KMS-11 (cell line): ENCODE data around the gene CRHBP.

Experiments used
- H2AFZ ChIP-seq: fragments of 200-600 bp; sonication (generic); 2 replicates; pipeline ENCODE4 v1.6.1; 2016; ENCODE audit warnings: antibody characterized with exemption, mixed run types, low read depth
- H3K27ac ChIP-seq: fragments of 200-600 bp; sonication (generic); 2 replicates; pipeline ENCODE4 v1.6.1; 2016; ENCODE audit warnings: mild to moderate bottlenecking, mixed run types
- H3K27me3 ChIP-seq: fragments of 200-600 bp; sonication (generic); 2 replicates; pipeline ENCODE4 v1.6.1; 2017; ENCODE audit warnings: mild to moderate bottlenecking, low read depth, mixed run types, moderate library complexity; ENCODE audit not compliant: insufficient read depth
- H3K36me3 ChIP-seq: fragments of 200-600 bp; sonication (generic); 2 replicates; pipeline ENCODE4 v1.6.1; 2017; ENCODE audit warnings: mild to moderate bottlenecking, mixed run types; ENCODE audit not compliant: insufficient read depth
- H3K4me1 ChIP-seq: fragments of 200-600 bp; sonication (generic); 2 replicates; pipeline ENCODE4 v1.6.1; 2016; ENCODE audit warnings: mild to moderate bottlenecking, low read depth, mixed run types; ENCODE audit not compliant: poor library complexity, severe bottlenecking
- H3K4me2 ChIP-seq: fragments of 200-600 bp; sonication (generic); 2 replicates; pipeline ENCODE4 v1.7.0; 2016; ENCODE audit warnings: mild to moderate bottlenecking, mixed run types
- H3K4me3 ChIP-seq: fragments of 200-600 bp; sonication (generic); IDR thresholded peaks from 2 replicates; pipeline ENCODE4 v1.6.1; 2017; ENCODE audit warnings: low read depth, low read length, mixed read lengths; ENCODE audit not compliant: insufficient read depth
- H3K79me2 ChIP-seq: fragments of 200-600 bp; sonication (generic); 2 replicates; pipeline ENCODE4 v1.6.1; 2016; ENCODE audit warnings: low read depth, mixed run types; ENCODE audit not compliant: insufficient read depth
- H3K9ac ChIP-seq: fragments of 200-600 bp; sonication (generic); 2 replicates; pipeline ENCODE4 v1.6.1; 2016; ENCODE audit warnings: mild to moderate bottlenecking, mixed run types
- H4K20me1 ChIP-seq: fragments of 200-600 bp; sonication (generic); 2 replicates; pipeline ENCODE4 v1.6.1; 2016; ENCODE audit warnings: mild to moderate bottlenecking, mixed run types; ENCODE audit not compliant: insufficient read depth
- TF ChIP-seq, protein P1 (sequence below): fragments of 200-600 bp; sonication (generic); conservative IDR thresholded peaks from 2 replicates; pipeline ENCODE4 v1.6.1; 2017; ENCODE audit warnings: low read depth, mild to moderate bottlenecking, antibody characterized with exemption, low read length, moderate library complexity, mixed read lengths

CRHBP gene

DNA sequence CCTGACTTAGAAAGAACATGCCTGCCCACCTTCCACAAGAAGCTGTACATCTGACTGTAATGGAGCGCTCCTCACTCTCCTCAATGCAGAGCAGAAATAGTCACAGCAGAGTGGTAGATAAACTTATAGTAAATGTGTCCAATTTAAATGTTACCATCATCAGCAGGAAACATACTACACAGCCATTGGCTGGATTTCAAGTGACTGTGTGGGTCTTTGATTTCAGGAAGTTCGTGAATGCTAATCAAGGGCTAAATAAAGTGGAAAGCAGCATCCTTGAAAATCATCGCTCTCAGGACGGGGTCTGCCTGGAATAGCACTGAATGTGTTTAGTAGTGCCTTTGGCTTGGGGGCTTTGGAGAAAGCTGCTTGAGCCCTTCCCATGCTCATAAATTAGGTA is 32.4 kb upstream of the CRHBP start:
- no peaks in the 10 kb centered on the region for H4K20me1 ChIP-seq
- no peaks in the 10 kb centered on the region for H3K4me1 ChIP-seq
- no peaks in the 10 kb centered on the region for H3K36me3 ChIP-seq
- TF ChIP-seq, protein P1, sequence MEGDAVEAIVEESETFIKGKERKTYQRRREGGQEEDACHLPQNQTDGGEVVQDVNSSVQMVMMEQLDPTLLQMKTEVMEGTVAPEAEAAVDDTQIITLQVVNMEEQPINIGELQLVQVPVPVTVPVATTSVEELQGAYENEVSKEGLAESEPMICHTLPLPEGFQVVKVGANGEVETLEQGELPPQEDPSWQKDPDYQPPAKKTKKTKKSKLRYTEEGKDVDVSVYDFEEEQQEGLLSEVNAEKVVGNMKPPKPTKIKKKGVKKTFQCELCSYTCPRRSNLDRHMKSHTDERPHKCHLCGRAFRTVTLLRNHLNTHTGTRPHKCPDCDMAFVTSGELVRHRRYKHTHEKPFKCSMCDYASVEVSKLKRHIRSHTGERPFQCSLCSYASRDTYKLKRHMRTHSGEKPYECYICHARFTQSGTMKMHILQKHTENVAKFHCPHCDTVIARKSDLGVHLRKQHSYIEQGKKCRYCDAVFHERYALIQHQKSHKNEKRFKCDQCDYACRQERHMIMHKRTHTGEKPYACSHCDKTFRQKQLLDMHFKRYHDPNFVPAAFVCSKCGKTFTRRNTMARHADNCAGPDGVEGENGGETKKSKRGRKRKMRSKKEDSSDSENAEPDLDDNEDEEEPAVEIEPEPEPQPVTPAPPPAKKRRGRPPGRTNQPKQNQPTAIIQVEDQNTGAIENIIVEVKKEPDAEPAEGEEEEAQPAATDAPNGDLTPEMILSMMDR: no peak
- H3K27ac ChIP-seq: no peak overlapping the region
- no peaks in the 10 kb centered on the region for H3K27me3 ChIP-seq
- no peak overlapping the region for H3K9ac ChIP-seq
- H2AFZ ChIP-seq: no peak overlapping the region
- no peaks in the 10 kb centered on the region for H3K79me2 ChIP-seq
- no peak overlapping the region for H3K4me2 ChIP-seq
- no peak overlapping the region for H3K4me3 ChIP-seq

DNA sequence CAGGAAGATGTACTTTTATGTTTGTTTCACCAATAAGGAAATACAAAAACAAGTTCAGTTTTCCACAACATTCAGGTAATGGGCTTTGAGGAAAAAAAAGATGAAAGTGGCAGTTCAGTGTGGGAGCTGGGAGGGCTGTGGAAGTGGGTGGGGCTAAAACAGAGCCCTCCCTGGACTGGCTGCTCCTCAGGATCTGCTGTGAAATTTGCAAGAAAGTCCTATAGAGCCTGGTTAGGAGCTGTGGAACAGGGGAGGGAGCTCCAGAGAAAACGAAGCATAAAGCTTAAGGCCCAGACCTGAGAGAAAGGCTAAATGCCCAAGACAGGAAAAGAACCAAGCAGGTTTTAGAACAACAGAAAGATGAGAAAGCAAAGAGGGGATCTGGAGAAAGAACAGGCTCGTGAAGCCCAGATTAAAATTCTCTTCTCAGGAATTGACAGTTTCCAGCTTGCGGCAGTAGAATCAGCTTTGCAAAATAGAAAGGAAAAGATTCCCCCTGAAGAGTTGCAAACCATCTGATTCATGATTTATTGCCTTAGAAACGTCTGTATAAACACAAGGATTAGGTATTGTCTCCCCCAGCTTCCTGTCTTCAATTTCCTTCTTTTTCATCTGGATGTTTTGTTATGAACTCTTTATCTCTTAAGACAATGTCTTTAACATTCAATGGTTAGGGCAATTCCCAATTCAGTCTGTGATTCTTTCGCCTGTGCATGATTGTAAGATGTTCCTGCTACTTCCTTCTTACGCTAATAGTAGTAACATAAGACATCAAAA is 26.3 kb upstream of the CRHBP start:
- no peak overlapping the region for H3K27ac ChIP-seq
- TF ChIP-seq, protein P1: no peak

DNA sequence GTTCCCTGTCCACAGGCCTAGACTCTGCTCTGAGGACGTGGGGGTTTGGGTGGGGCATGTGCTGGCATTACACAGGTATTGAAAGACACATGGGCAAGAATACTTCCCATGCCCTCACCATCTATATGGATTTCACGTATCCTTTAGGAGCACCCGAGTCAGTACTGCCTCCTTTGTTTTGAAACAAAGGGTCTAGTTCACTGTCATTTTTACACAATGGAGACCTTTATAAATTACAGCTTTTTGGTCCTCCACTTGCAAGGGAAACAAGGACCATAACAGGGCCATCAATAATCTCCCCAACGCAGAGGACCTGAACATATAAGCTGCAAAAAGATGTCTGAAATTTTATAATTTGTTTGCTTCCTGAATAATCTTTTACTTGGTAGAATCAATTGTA is 24.9 kb upstream of the CRHBP start:
- Histone ChIP-seq H3K4me2 (no peak overlapping the region), H3K36me3 (no peaks in the 10 kb centered on the region), H3K79me2 (no peaks in the 10 kb centered on the region), H3K4me3 (no peak overlapping the region), H2AFZ (no peak overlapping the region), H4K20me1 (no peaks in the 10 kb centered on the region), H3K27me3 (no peaks in the 10 kb centered on the region), H3K4me1 (no peaks in the 10 kb centered on the region), H3K9ac (no peak overlapping the region), H3K27ac (no peak overlapping the region)
- TF ChIP-seq, protein P1: no peak

More for the DNA sequence above, 26.3 kb upstream of the CRHBP start:
- H3K36me3 ChIP-seq: no peaks in the 10 kb centered on the region
- H3K4me1 ChIP-seq: no peaks in the 10 kb centered on the region
- no peak overlapping the region for H2AFZ ChIP-seq
- no peaks in the 10 kb centered on the region for H3K27me3 ChIP-seq
- no peak overlapping the region for H3K9ac ChIP-seq
- no peak overlapping the region for H3K4me3 ChIP-seq
- no peaks in the 10 kb centered on the region for H3K79me2 ChIP-seq
- H4K20me1 ChIP-seq: no peaks in the 10 kb centered on the region
- no peak overlapping the region for H3K4me2 ChIP-seq

DNA sequence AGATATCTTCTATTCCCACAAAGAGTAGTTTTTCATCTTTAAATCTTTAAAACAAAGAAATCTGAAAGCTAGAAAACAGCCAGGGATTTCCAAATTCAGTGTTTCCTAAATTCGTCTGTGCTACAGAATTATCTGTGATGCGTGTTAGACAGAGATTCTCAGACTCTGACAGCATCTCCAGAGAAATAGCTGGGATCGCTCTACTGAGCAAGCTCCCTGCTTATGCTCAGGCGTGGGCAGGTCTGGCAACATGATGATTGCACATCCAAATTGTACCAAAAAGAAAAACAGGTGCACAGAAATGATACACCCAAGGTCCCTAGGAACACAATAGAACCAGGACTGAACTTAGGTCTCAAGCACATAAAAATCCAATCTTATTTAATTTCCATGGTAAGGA is 22.8 kb upstream of the CRHBP start:
- Histone ChIP-seq H4K20me1 (no peaks in the 10 kb centered on the region), H2AFZ (no peak overlapping the region), H3K9ac (no peak overlapping the region), H3K4me2 (no peak overlapping the region), H3K4me1 (no peaks in the 10 kb centered on the region), H3K36me3 (no peaks in the 10 kb centered on the region), H3K27me3 (no peaks in the 10 kb centered on the region; the same call in 1 of the 2 replicates), H3K79me2 (no peaks in the 10 kb centered on the region), H3K27ac (no peak overlapping the region), H3K4me3 (no peak overlapping the region)
- TF ChIP-seq, protein P1: no peak
